Endodermal cell (in vitro differentiated cells): ENCODE data around the gene COX11. TPM values are rescaled to one million over a fixed set of nuclear protein-coding genes. Genes with fewer than 3 reads are reported as not detected.

Experiments
- DNase-seq: peaks from one replicate; pipeline ENCODE4 v3.0.0-alpha.2; 2017
- H3K27ac ChIP-seq: 2 replicates; pipeline ENCODE4 v1.5.1; 2013; ENCODE audit warnings: mild to moderate bottlenecking, low read depth, low read length, moderate library complexity
- H3K27me3 ChIP-seq: 2 replicates; pipeline ENCODE4 v1.6.1; 2013; ENCODE audit warnings: mild to moderate bottlenecking, low read length, moderate library complexity; ENCODE audit not compliant: insufficient read depth, control insufficient read depth, poor library complexity, severe bottlenecking
- H3K36me3 ChIP-seq: 2 replicates; pipeline ENCODE4 v1.7.0; 2013; ENCODE audit warnings: mild to moderate bottlenecking, low read length, moderate library complexity; ENCODE audit not compliant: control insufficient read depth, insufficient read depth
- H3K4me1 ChIP-seq: one replicate; pipeline ENCODE4 v1.7.0; 2013; ENCODE audit warnings: low read length; ENCODE audit not compliant: control insufficient read depth, insufficient read depth
- H3K4me3 ChIP-seq: 2 replicates; pipeline ENCODE4 v1.5.1; 2013; ENCODE audit warnings: mild to moderate bottlenecking, low read length, moderate library complexity
- H3K9ac ChIP-seq: 2 replicates; pipeline ENCODE4 v1.6.1; 2013; ENCODE audit warnings: mild to moderate bottlenecking, low read length, moderate library complexity; ENCODE audit not compliant: poor library complexity, severe bottlenecking; ENCODE audit errors: extremely low read depth
- H3K9me3 ChIP-seq: 2 replicates; pipeline ENCODE4 v1.6.1; 2013; ENCODE audit warnings: mild to moderate bottlenecking, low read length, moderate library complexity; ENCODE audit not compliant: control insufficient read depth
- H3K27ac Mint-ChIP-seq: 2 replicates; pipeline ENCODE4 v1.8.0; 2020; ENCODE audit warnings: mixed read lengths
- H3K27me3 Mint-ChIP-seq: 2 replicates; pipeline ENCODE4 v1.8.0; 2021; ENCODE audit warnings: mild to moderate bottlenecking, mixed read lengths; ENCODE audit not compliant: insufficient read depth
- H3K36me3 Mint-ChIP-seq: 2 replicates; pipeline ENCODE4 v1.8.0; 2020; ENCODE audit warnings: low read depth, mixed read lengths
- H3K4me1 Mint-ChIP-seq: 2 replicates; pipeline ENCODE4 v1.8.0; 2020; ENCODE audit warnings: mixed read lengths
- H3K4me3 Mint-ChIP-seq: 2 replicates; pipeline ENCODE4 v1.8.0; 2020; ENCODE audit warnings: mild to moderate bottlenecking, moderate library complexity, mixed read lengths
- H3K9me3 Mint-ChIP-seq: 2 replicates; pipeline ENCODE4 v1.8.0; 2020; ENCODE audit warnings: mild to moderate bottlenecking, mixed read lengths
- CTCF ChIP-seq: fragments of 200-600 bp; sonication (generic); conservative IDR thresholded peaks from 2 replicates; pipeline ENCODE4 v1.5.0; 2021; ENCODE audit warnings: antibody characterized with exemption, mild to moderate bottlenecking
- WGBS, 2 experiments: methylation state at CpG; one replicate each; pipeline versions ENCODE4 v1.1.5 to v1.1.7; 2013; ENCODE audit warnings: missing lambda C conversion rate in 2 of 2, mixed read lengths in 1 of 2; ENCODE audit not compliant: insufficient coverage in 1 of 2, insufficient read length in 1 of 2; 5-methylcytosine and 5-hydroxymethylcytosine counted together
- total RNA-seq, 2 donors: library from RNA; stranded (reverse); fragmentation: NEBNext Ultra II Directional in 1 of 2; extraction: Animal tissue kit (Norgen Biotek cat#: 25700) in 1 of 2; gene quantifications; 2 replicates in 1 of 2; 3 replicates in 1 of 2; pipeline ENCODE4 v1.2.1, GENCODE V29; 2021

Gene COX11
- total RNA-seq, 2 donors from 2014 or later, result 85.3 to 86.2 TPM

GRCh38 chr17:54932711-54933110 is 35.7 kb downstream of the COX11 start:
- no peak overlapping the region for H3K27ac Mint-ChIP-seq
- H3K27me3 Mint-ChIP-seq, result no peaks in the 10 kb centered on the region
- WGBS, 2 experiments, result 63% methylated on average over 1 of the region's 1 CpG; no CpG with 5 or more reads in 1 of the 2 experiments
- no peak overlapping the region for H3K4me3 ChIP-seq
- no peak overlapping the region for H3K4me3 Mint-ChIP-seq
- peaks cover 76% of the 10 kb centered on the region for H3K36me3 Mint-ChIP-seq
- H3K9me3 ChIP-seq, result no peaks in the 10 kb centered on the region
- H3K9ac ChIP-seq, result no peak overlapping the region
- no peaks in the 10 kb centered on the region for H3K27me3 ChIP-seq
- TF ChIP-seq CTCF, result no peak
- H3K4me1 Mint-ChIP-seq, result peaks cover 39% of the 10 kb centered on the region
- H3K36me3 ChIP-seq, result peaks cover 56% of the 10 kb centered on the region
- H3K4me1 ChIP-seq, result peaks cover 3% of the 10 kb centered on the region
- H3K9me3 Mint-ChIP-seq, result no peaks in the 10 kb centered on the region
- no peak for DNase-seq
- no peak overlapping the region for H3K27ac ChIP-seq

GRCh38 chr17:54927525-54927924 is 40.9 kb downstream of the COX11 start:
- Histone ChIP-seq H3K9me3 (no peaks in the 10 kb centered on the region), H3K27me3 (no peaks in the 10 kb centered on the region), H3K36me3 (peaks cover 41% of the 10 kb centered on the region), H3K9ac (no peak overlapping the region), H3K4me1 (peaks cover 4% of the 10 kb centered on the region), H3K27ac (no peak overlapping the region), H3K4me3 (no peak overlapping the region)
- H3K4me3 Mint-ChIP-seq, result no peak overlapping the region
- peaks cover 37% of the 10 kb centered on the region for H3K4me1 Mint-ChIP-seq
- no peak for DNase-seq
- no peak for TF ChIP-seq CTCF
- H3K27me3 Mint-ChIP-seq, result no peaks in the 10 kb centered on the region
- 91 to 97% methylated on average over 3 of the region's 3 CpGs for WGBS, 2 experiments
- H3K36me3 Mint-ChIP-seq, result peaks cover 68% of the 10 kb centered on the region
- H3K27ac Mint-ChIP-seq, result no peak overlapping the region
- H3K9me3 Mint-ChIP-seq, result no peaks in the 10 kb centered on the region

- no peaks in the 10 kb centered on the region for H3K9me3 Mint-ChIP-seq
- DNase-seq, result no peak
- Histone ChIP-seq H3K4me1 (peaks cover 4% of the 10 kb centered on the region), H3K9ac (no peak overlapping the region), H3K36me3 (peaks cover 23% of the 10 kb centered on the region), H3K27ac (no peak overlapping the region), H3K27me3 (no peaks in the 10 kb centered on the region), H3K4me3 (no peak overlapping the region), H3K9me3 (no peaks in the 10 kb centered on the region)
- H3K4me3 Mint-ChIP-seq, result no peak overlapping the region
- H3K27me3 Mint-ChIP-seq, result no peaks in the 10 kb centered on the region
- peaks cover 56% of the 10 kb centered on the region for H3K36me3 Mint-ChIP-seq
- H3K27ac Mint-ChIP-seq, result no peak overlapping the region
- no peak for TF ChIP-seq CTCF
- 89 to 91% methylated on average over 4 to 5 of the region's 5 CpGs for WGBS, 2 experiments
- peaks cover 37% of the 10 kb centered on the region for H3K4me1 Mint-ChIP-seq
These were observed 44.0 kb downstream of the COX11 start for GRCh38 chr17:54924405-54924804.
